ENCODE measurements around the gene HOXD3.

HOXD3 gene

GRCh38 chr2:176150584-176151441, 6.3 kb upstream of the HOXD3 start:
- DNase-seq = no peak

GRCh38 chr2:176151442-176152287, 5.4 kb upstream of the HOXD3 start, which contains the start of gene HOXD4:
Gene HOXD4 (plus strand): TSS chr2:176151550. CDS start chr2:176151634, 84 bp downstream.
- no peak for DNase-seq

GRCh38 chr2:176152350-176153181, 4.5 kb upstream of the HOXD3 start:
- DNase-seq = no peak

DNA sequence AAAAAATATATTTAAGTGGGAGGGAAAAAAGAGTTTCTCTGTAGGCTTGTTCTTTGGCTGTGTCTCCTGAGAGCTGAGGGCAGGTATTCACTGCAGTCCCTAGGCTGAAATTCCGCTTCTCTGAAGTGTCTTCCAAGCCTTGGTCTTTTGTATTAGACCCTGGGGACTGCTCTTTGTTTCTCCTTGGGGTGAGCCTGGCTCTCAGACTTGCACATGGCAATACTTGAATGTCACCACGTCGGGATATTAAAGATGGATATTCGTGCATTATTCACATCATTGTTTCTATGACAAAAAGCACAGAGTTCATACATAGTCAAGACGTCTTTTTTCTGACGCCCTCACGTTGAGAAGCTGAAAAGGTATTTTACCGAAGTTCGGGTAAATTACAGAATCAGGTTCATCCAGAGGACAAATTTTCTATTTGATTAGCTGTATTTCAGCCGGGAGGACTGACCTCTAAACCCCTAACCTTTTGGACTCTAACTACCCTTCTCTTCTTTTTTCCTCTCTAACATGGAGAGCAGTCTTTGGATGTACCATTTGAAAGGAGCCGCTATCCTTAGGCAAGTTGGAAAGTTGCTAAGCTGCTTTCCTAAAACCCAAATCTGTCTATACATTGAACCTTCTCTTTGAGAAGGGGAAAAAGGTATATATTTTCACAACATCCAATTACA, 2.4 kb upstream of the HOXD3 start:
- DNase-seq = no peak

- DNase-seq = no peak
Observed at GRCh38 chr2:176155356-176156044, 1.6 kb upstream of the HOXD3 start.

GRCh38 chr2:176156301-176156806, 753 bp upstream of the HOXD3 start:
- no peak for DNase-seq

GRCh38 chr2:176157499-176158185, 535 bp downstream of the HOXD3 start:
- DNase-seq = no peak

DNA sequence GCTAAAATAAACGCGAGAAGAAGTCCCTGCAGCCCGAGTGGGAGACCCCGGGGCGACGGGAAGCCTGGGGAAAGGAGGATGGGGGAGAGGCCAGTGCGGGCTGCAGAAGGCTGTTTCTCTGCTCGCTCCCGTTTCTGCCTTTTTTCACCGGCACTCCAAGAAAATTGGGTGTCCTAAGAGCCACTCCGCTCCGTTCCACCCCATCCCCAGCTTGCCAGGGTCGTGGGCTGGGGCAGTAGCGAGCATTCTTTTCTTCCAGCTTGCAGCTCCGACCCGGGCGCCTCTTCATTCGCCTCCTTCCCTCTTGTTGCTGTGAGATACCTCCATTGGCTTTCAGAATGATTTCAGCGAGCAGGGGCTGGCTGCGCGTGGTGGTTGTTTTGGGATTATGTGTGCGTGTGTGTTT, 1.1 kb downstream of the HOXD3 start:
- no peak for DNase-seq

- DNase-seq = no peak
Observed at GRCh38 chr2:176158855-176159662, 2.0 kb downstream of the HOXD3 start.

DNA sequence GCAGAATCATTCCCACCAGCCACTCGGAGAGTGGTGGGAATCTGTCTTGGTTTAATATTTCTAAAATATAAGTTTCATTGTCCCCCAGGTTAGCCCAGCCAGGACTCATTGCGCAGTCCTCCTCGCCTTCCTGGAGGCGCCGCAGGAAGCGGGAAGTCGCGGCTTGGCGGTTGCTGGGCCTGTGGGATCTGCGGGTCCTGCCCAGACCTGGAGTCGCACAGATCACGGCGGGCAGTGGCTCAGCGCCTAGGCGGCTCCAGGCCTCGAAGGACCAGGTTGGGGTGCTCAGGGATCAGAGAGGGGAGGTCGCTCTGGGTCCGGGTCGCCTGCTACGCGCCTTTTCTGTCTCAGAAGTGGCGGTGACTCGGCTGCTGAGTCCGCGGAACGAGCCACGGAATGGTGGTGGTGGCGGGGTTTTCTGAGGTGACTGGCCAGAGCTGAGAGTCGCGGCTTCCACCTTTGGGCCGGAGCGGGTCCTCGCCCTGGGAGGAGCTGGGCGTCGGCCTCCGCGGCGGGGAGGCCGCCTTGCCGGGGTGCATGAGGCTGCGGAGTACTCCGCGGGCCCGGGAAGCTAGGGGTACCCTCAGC, 2.6 kb downstream of the HOXD3 start:
- no peak for DNase-seq

- DNase-seq = no peak
Observed at GRCh38 chr2:176160251-176160985, 3.3 kb downstream of the HOXD3 start.

- DNase-seq = no peak
Observed at GRCh38 chr2:176160986-176161824, 4.1 kb downstream of the HOXD3 start.

DNA sequence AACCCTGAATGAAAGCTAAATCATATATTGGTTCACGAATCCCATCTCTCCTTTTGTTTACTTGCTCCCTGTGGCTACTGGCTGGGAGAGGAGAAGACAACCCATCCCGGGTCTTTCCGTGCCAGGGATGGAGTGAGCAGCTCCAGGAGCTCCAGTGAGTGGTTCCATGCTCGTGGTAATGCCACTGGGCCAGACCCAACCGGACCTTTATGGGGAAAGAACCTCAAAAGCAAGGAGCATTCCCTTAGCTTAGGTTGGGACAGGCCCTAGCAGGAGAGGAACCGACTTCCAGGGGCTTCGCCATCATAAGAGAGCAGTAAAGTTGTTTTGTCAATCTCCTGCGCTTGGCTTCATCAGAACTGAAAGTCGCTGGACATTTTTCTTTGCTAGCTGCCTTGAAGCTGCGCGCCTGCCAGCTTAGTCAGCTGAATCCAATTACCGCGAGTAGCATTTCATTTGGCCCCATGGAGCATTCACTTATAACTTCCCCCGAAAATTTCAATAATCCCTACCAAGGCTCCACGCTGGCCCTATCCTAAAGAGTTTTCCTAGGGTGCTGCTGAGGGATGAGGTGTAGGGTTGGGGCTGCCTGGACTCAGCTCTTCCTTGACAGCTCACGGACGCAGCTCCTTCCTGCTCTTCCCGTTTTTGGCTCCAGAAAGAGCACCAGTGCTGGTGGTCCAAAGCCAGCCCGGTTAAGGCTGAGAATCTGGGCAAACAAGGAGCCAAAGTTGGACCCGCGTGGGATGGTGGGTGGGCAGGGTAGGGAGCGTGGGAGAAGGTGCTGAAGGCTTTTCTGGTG, 4.9 kb downstream of the HOXD3 start:
- no peak for DNase-seq

DNA sequence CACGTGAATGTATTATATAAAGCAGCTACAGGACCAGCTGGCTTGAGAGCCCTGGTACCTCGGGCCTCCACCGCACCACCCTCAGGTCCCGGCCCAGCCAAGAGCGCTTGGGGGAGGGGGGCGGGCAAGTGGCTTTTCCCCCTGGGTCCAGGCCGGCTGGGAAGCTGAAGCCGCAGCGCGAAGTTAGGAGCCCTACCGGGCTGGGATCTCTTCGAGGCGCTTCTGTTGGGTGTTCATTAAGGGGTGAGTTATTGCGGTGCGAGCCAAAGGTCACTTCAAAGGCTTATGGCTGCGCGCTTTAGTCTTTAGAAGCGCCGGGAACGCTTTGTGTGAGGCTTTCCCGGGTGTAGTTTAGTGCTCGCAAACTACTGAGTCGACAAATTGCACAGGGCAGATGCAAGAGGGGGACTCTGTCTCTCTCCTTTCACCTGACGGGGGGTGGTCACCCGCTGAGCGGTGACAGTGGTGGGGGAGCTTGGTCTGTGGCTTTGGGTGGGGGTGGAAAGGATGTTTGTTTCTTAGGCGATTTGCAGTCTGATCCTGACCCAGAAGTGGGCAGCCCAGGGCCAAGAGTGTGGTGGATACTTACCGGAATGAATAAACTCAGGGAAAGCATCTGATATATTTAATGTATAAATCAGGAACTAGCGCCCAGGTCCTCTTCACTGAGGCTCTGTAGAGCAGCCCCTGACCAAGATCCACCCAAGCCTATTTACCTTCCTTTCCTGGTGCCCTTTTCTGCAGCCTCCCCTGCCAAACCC, 6.0 kb downstream of the HOXD3 start:
- no peak for DNase-seq

DNA sequence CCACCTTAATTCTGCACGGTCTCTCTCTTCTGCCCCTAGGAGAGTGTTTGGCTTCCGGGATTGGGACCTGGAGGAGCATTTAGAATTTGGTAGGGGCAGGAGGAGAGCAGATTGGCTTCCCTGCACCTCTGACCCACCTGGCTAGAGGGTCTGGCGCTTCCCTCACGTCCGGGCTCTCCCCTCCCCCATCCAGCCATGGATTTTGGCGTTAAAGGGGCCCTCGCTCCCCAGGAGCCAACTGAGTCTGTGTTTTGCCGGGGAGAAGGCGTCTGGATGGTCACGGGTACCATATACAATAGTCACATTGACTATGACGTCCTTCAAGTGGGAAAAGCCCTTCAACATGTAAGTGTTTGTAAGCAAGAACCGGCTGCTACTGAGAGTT, 6.6 kb downstream of the HOXD3 start:
- DNase-seq = no peak

- DNase-seq = no peak
Observed at GRCh38 chr2:176164201-176164600, 7.1 kb downstream of the HOXD3 start.

All from activated gamma-delta T cell (primary cell).